Stimulated activated naive CD8-positive, alpha-beta T cell treated with anti-CD3 and anti-CD28 coated beads, Interleukin-15, Interleukin-2, amounts not matched to agents 100 ng/mL and 50 ng/mL, for 24 hours (primary cell): ENCODE measurements around the gene CDH4.

Experiments used
- H3K27ac Mint-ChIP-seq: one replicate; pipeline ENCODE4 v1.8.0; 2021; ENCODE audit warnings: mild to moderate bottlenecking, mixed read lengths
- H3K27me3 Mint-ChIP-seq: one replicate; pipeline ENCODE4 v1.8.0; 2021; ENCODE audit warnings: mixed read lengths
- H3K36me3 Mint-ChIP-seq: one replicate; pipeline ENCODE4 v1.8.0; 2021; ENCODE audit warnings: low read depth, mixed read lengths
- H3K4me1 Mint-ChIP-seq: one replicate; pipeline ENCODE4 v1.8.0; 2021; ENCODE audit warnings: low read depth, mixed read lengths
- H3K4me3 Mint-ChIP-seq: one replicate; pipeline ENCODE4 v1.8.0; 2021; ENCODE audit warnings: mild to moderate bottlenecking, mixed read lengths
- H3K9me3 Mint-ChIP-seq: one replicate; pipeline ENCODE4 v1.8.0; 2021; ENCODE audit warnings: mixed read lengths

Gene CDH4

DNA sequence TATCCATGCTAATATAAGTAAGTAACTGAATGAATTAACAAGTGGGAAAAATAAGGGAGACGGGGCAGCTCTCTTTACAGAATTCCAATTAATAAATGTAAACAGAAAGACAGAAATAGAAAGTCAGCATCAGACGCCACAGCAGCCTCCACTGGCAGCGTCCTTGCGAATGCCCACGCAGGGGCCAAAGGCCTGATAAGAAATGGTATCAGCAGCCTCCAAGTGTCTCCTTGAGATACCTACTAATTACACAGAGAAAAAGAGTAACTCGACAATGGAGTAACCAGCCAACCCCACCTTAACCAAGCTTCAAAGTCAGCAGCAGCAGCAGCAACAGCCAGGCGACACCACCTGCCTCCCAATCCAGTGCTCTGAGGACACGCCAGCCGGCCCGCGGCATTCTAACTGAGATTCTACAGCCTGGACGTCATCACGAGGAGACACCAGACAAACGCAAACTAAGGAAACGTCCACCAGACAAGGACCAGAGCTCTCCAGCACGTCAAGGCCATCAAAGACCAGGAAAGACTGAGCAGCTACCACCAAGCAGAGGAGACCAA, 734.8 kb downstream of the CDH4 start:
- Mint-ChIP-seq H3K27ac (no peak overlapping the region), H3K9me3 (peaks cover 6% of the 10 kb centered on the region), H3K27me3 (no peaks in the 10 kb centered on the region), H3K36me3 (peaks cover 61% of the 10 kb centered on the region), H3K4me1 (no peaks in the 10 kb centered on the region), H3K4me3 (no peak overlapping the region)

DNA sequence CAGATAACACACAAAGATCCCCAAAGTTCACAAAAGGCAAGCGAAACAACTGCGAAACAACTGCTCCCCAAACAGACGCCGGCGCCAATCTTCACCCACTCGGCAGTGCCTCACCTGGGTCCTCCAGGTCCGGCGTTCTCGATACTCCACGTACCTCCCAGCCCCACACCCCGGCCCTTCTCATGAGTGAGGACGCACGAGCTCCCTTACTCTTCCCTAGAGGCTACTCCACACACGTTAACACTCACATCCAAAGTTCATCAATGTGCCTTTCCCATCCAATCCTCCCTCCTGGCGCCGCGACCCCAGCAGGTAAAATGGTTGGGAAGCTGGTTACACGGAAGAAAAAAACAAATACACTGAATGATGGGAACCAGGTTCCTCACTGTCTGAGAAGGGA, 736.6 kb downstream of the CDH4 start:
- H3K4me1 Mint-ChIP-seq, result no peaks in the 10 kb centered on the region
- H3K9me3 Mint-ChIP-seq, result peaks cover 16% of the 10 kb centered on the region
- H3K36me3 Mint-ChIP-seq, result peaks cover 77% of the 10 kb centered on the region
- no peak overlapping the region for H3K4me3 Mint-ChIP-seq
- no peak overlapping the region for H3K27ac Mint-ChIP-seq
- H3K27me3 Mint-ChIP-seq, result no peaks in the 10 kb centered on the region

DNA sequence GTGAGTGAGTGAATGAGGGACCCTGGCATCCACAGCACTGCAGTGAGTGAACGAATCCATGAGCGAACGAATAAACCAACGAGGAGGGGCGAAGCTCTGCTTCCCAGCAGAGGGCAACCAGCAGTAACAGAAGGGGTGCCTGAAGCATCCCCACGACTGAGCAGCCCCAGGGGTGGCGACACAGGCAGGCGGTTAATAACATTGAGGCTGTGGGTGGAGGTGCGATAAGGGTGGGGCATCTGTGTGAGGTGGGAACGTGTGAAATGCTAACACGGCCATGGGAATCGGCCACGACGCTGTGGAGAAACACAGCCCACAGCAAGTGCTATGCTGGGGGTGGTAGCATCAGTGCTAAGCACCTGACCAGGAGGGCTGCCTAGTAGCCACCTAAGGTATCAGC, 737.7 kb downstream of the CDH4 start:
- H3K9me3 Mint-ChIP-seq, result peaks cover 16% of the 10 kb centered on the region
- no peak overlapping the region for H3K27ac Mint-ChIP-seq
- peaks cover 77% of the 10 kb centered on the region for H3K36me3 Mint-ChIP-seq
- no peaks in the 10 kb centered on the region for H3K27me3 Mint-ChIP-seq
- H3K4me3 Mint-ChIP-seq, result no peak overlapping the region
- H3K4me1 Mint-ChIP-seq, result no peaks in the 10 kb centered on the region
